OCI-LY3 (cell line): Measurements from ENCODE around the gene WFDC5.

Experiments used
- H2AFZ ChIP-seq: fragments of 200-600, 300-600 bp; shearing (Covaris generic); 2 replicates; pipeline ENCODE4 v1.6.0; 2014; ENCODE audit warnings: antibody characterized with exemption, low read depth, low read length
- H3K27ac ChIP-seq: fragments of 200-600, 300-600 bp; sonication (generic); 2 replicates; pipeline ENCODE4 v1.5.1; 2014; ENCODE audit warnings: mild to moderate bottlenecking, low read length, moderate library complexity, mixed read lengths
- H3K27me3 ChIP-seq: fragments of 200-600, 300-600 bp; sonication (generic); 2 replicates; pipeline ENCODE4 v1.6.1; 2014; ENCODE audit warnings: low read depth, low read length, mixed read lengths
- H3K36me3 ChIP-seq: fragments of 200-600, 300-600 bp; sonication (generic); replicated peaks from 2 replicates; pipeline ENCODE3; 2014; ENCODE audit warnings: low read depth, low read length, mixed read lengths
- H3K4me1 ChIP-seq: fragments of 300-600, 200-600 bp; sonication (generic); 2 replicates; pipeline ENCODE4 v1.6.1; 2014; ENCODE audit warnings: low read length, mixed read lengths
- H3K4me2 ChIP-seq: fragments of 200-600, 300-600 bp; sonication (generic); 2 replicates; pipeline ENCODE4 v1.6.1; 2014; ENCODE audit warnings: low read length, mixed read lengths
- H3K4me3 ChIP-seq: fragments of 300-600, 200-600 bp; sonication (generic); 2 replicates; pipeline ENCODE4 v1.5.1; 2014; ENCODE audit warnings: antibody characterized with exemption, mild to moderate bottlenecking, low read length, moderate library complexity
- H3K79me2 ChIP-seq: fragments of 300-600, 200-600 bp; shearing (Covaris generic); 2 replicates; pipeline ENCODE4 v1.6.1; 2014; ENCODE audit warnings: mild to moderate bottlenecking, low read length, mixed read lengths
- H3K9ac ChIP-seq: fragments of 300-600, 200-600 bp; shearing (Covaris generic); 2 replicates; pipeline ENCODE4 v1.6.0; 2014; ENCODE audit warnings: mild to moderate bottlenecking, low read length, moderate library complexity
- H3K9me3 ChIP-seq: fragments of 200-600, 300-600 bp; shearing (Covaris generic); 2 replicates; pipeline ENCODE4 v1.6.1; 2014; ENCODE audit warnings: low read length, mixed read lengths; ENCODE audit not compliant: insufficient read depth
- H4K20me1 ChIP-seq: fragments of 200-600, 300-600 bp; sonication (generic); 2 replicates; pipeline ENCODE4 v1.6.1; 2016; ENCODE audit warnings: low read length, mixed read lengths; ENCODE audit not compliant: insufficient read depth
- CTCF ChIP-seq: fragments of 200-600, 300-600 bp; sonication (generic); IDR thresholded peaks from 2 replicates; pipeline ENCODE4 v1.5.1; 2014; ENCODE audit warnings: antibody characterized with exemption, low read length, low read depth
- EZH2phosphoT487 ChIP-seq: fragments of 200-600 bp; shearing (Covaris generic); IDR thresholded peaks from 2 replicates; pipeline ENCODE4 v1.6.1; 2018; ENCODE audit warnings: antibody characterized with exemption, mixed run types, low read depth

WFDC5 gene

GRCh38 chr20:45060294-45060693, 54.7 kb downstream of the WFDC5 start:
- peaks cover 36% of the 10 kb centered on the region for H3K4me1 ChIP-seq
- peaks cover 99% of the 10 kb centered on the region for H3K79me2 ChIP-seq
- no peak overlapping the region for H3K4me2 ChIP-seq
- H2AFZ ChIP-seq, result no peak overlapping the region
- peaks cover 84% of the 10 kb centered on the region for H4K20me1 ChIP-seq
- no peaks in the 10 kb centered on the region for H3K27me3 ChIP-seq
- H3K27ac ChIP-seq, result no peak overlapping the region
- no peak overlapping the region for H3K9ac ChIP-seq
- peaks cover 79% of the 10 kb centered on the region for H3K36me3 ChIP-seq
- no peaks in the 10 kb centered on the region for H3K9me3 ChIP-seq
- H3K4me3 ChIP-seq, result no peak overlapping the region
- TF ChIP-seq CTCF, result no peak
- TF ChIP-seq EZH2phosphoT487, result no peak
